Esophagus muscularis mucosa (tissue), 4 donors: ENCODE results near the gene PRPSAP1. TPM values are rescaled to one million over a fixed set of nuclear protein-coding genes. Genes with fewer than 3 reads are reported as not detected.

Experiments
- DNase-seq: peaks from one replicate; pipeline ENCODE4 v3.0.0-alpha.2; 2017; ENCODE audit errors: extremely low spot score
- H3K27ac ChIP-seq, 4 donors: fragments of 200-600 bp; sonication (generic); replicated peaks in 1 of 4; 1 replicate in 3 of 4; 2 replicates in 1 of 4; pipeline ENCODE4 v1.5.1; 2016 to 2019; ENCODE audit warnings: mild to moderate bottlenecking in 1 of 4
- H3K27me3 ChIP-seq, 4 donors: fragments of 200-600 bp; sonication (generic); one replicate each; pipeline versions ENCODE4 v1.5.1 to v1.6.0; 2016 to 2019
- H3K36me3 ChIP-seq, 4 donors: fragments of 200-600 bp; sonication (generic); one replicate each; pipeline ENCODE4 v1.5.1; 2016 to 2019
- H3K4me1 ChIP-seq, 4 donors: fragments of 200-600 bp; sonication (generic); one replicate each; pipeline ENCODE4 v1.5.1; 2016 to 2019
- H3K4me3 ChIP-seq, 4 donors: fragments of 200-600 bp; sonication (generic); 1 replicate in 2 of 4; 2 replicates in 2 of 4; pipeline ENCODE4 v1.5.1; 2016 to 2019; ENCODE audit warnings: mild to moderate bottlenecking in 4 of 4, moderate library complexity in 1 of 4
- H3K9me3 ChIP-seq, 4 donors: fragments of 200-600 bp; sonication (generic); 1 replicate in 3 of 4; 2 replicates in 1 of 4; pipeline ENCODE4 v1.5.1; 2016 to 2019
- CTCF ChIP-seq, 3 experiments: fragments of 200-600 bp in 2 of 3; fragments of 450-650 bp in 1 of 3; sonication (generic) in 2 of 3; IDR thresholded peaks; one replicate each; pipeline ENCODE4 v1.5.1; 2017 to 2019; ENCODE audit warnings: antibody characterized with exemption in 3 of 3, mild to moderate bottlenecking in 2 of 3, moderate library complexity in 1 of 3
- EP300 ChIP-seq: sonication (generic); formaldehyde crosslinking; IDR thresholded peaks from one replicate; pipeline ENCODE4 v1.6.1; 2017; ENCODE audit warnings: antibody characterized with exemption
- POLR2A ChIP-seq: fragments of 450-650 bp; IDR thresholded peaks from one replicate; pipeline ENCODE4 v1.6.1; 2017; ENCODE audit warnings: antibody characterized with exemption, moderate library complexity, mild to moderate bottlenecking, low read depth
- POLR2AphosphoS5 ChIP-seq, 2 donors: sonication (generic); formaldehyde crosslinking; IDR thresholded peaks; one replicate each; pipeline ENCODE4 v1.6.1; 2017; ENCODE audit warnings: antibody characterized with exemption in 2 of 2
- whole genome bisulfite sequencing: methylation state at CpG from one replicate; pipeline ENCODE4 v1.1.5; 2018; 5-methylcytosine and 5-hydroxymethylcytosine counted together
- intact Hi-C: fragments of 100-400 bp; cut with DNase I; formaldehyde crosslinking; loops from one replicate; pipeline ENCODE4 v1.15.1; 2023
- total RNA-seq, 4 donors: library from RNA; depleted of rRNA; stranded (reverse); fragments of >200 nt; gene quantifications; one replicate each; pipeline versions ENCODE4 v1.1.0 to v1.2.1, GENCODE V29; 2016

The PRPSAP1 gene
- total RNA-seq, 4 donors from 2014 or later: 37.3 to 71.4 (median 50.4) TPM

GRCh38 chr17:76384987-76385891 lies 31.5 kb upstream of the PRPSAP1 start:
- DNase-seq: no peak
- peak overlapping the region; percentile 79 to 91 (median 84) for H3K27ac ChIP-seq
- intact Hi-C loops: loop anchor here (5.0 kb wide), 1 partner anchor 33 kb away; the partner anchor contains the start of gene PRPSAP1
- peaks cover 0 to 51% (median 4%) of the 10 kb centered on the region in 4 donors for H3K27me3 ChIP-seq
- peaks cover 32 to 63% (median 57%) of the 10 kb centered on the region in 4 donors for H3K4me1 ChIP-seq
- WGBS: 0% methylated on average over 12 of the region's 74 CpGs
- peaks cover 0 to 16% (median 6%) of the 10 kb centered on the region in 4 donors for H3K36me3 ChIP-seq
- H3K4me3 ChIP-seq: peak overlapping the region; percentile 64 to 73 (median 68)
- H3K9me3 ChIP-seq: no peaks in the 10 kb centered on the region
- TF ChIP-seq POLR2AphosphoS5 (IDR thresholded peaks at IDR 0.05): no peak
- no peak for TF ChIP-seq EP300
- no peak for TF ChIP-seq CTCF (IDR thresholded peaks at IDR 0.05)
- TF ChIP-seq POLR2A: no peak

- DNase-seq: no peak
- Histone ChIP-seq H3K36me3 (peaks cover 0 to 11% (median 4%) of the 10 kb centered on the region in 4 donors), H3K4me1 (peaks cover 26 to 61% (median 55%) of the 10 kb centered on the region in 4 donors), H3K27ac (peak within 1 kb of the TSS; percentile 79 to 91 (median 84)), H3K4me3 (peak within 1 kb of the TSS; percentile 64 to 73 (median 68)), H3K27me3 (peaks cover 0 to 51% (median 4%) of the 10 kb centered on the region in 4 donors), H3K9me3 (no peaks in the 10 kb centered on the region)
- intact Hi-C loops: no loop called here
- TF ChIP-seq EP300 (no peak), POLR2AphosphoS5 (IDR thresholded peaks at IDR 0.05) (peak; percentile 42 to 57)
- WGBS: 0% methylated on average over 4 of the region's 118 CpGs
Measured at GRCh38 chr17:76384222-76384986, 30.7 kb upstream of the PRPSAP1 start, which contains the start of gene SPHK1. TSS of gene SPHK1 (plus strand) at chr17:76384609. CDS start at chr17:76385645, 1,036 bp downstream.

GRCh38 chr17:76383546-76384221 lies 30.0 kb upstream of the PRPSAP1 start:
- WGBS: 2% methylated on average over 25 of the region's 65 CpGs
- Histone ChIP-seq H3K4me1 (peaks cover 23 to 61% (median 52%) of the 10 kb centered on the region in 4 donors), H3K4me3 (peak overlapping the region; percentile 64 to 73 (median 68)), H3K9me3 (no peaks in the 10 kb centered on the region), H3K27me3 (peaks cover 0 to 51% (median 4%) of the 10 kb centered on the region in 4 donors), H3K36me3 (peaks cover 0 to 11% (median under 1%) of the 10 kb centered on the region in 4 donors), H3K27ac (peak overlapping the region; percentile 79 to 91 (median 84))
- no peak for TF ChIP-seq POLR2AphosphoS5 (IDR thresholded peaks at IDR 0.05)
- peak in 1 of 3 experiments; percentile 31 for TF ChIP-seq CTCF (IDR thresholded peaks at IDR 0.05)
- intact Hi-C loops: no loop called here
- DNase-seq: no peak

GRCh38 chr17:76382803-76383545 lies 29.3 kb upstream of the PRPSAP1 start:
- no peaks in the 10 kb centered on the region for H3K9me3 ChIP-seq
- H3K4me3 ChIP-seq: peak overlapping the region; percentile 64 to 73 (median 68)
- no peak for DNase-seq
- TF ChIP-seq POLR2AphosphoS5 (IDR thresholded peaks at IDR 0.05) (peak in 1 of 2 donors; percentile 25), EP300 (peak; percentile 7), POLR2A (no peak)
- peaks cover 0 to 11% (median 0%) of the 10 kb centered on the region in 4 donors for H3K36me3 ChIP-seq
- 5% methylated on average over 22 of the region's 80 CpGs for WGBS
- peaks cover 23 to 61% (median 52%) of the 10 kb centered on the region in 4 donors for H3K4me1 ChIP-seq
- peak overlapping the region; percentile 79 to 91 (median 84) for H3K27ac ChIP-seq
- peaks cover 0 to 51% (median 4%) of the 10 kb centered on the region in 4 donors for H3K27me3 ChIP-seq
- intact Hi-C loops: no loop called here
